Fibroblast of the conjunctiva (primary cell): ENCODE results near the gene CNTRL.
"Not testable (repeated sequence)": the region's sequence is repeated elsewhere in the genome, so short reads cannot be mapped to it uniquely, and the experiment has no call there.

Source experiments
- DNase-seq: peaks from one replicate; pipeline ENCODE4 v3.0.0-alpha.2; 2010; ENCODE audit warnings: low read depth

The CNTRL gene

GRCh38 chr9:121074370-121075250 is at the start of gene CNTRL:
TSS of gene CNTRL (plus strand) at chr9:121074955. CDS start at chr9:121088327, 13,372 bp downstream.
- peak; percentile 81 for DNase-seq

GRCh38 chr9:121026260-121026691 is 48.5 kb upstream of the CNTRL start:
- peak; percentile 4 for DNase-seq

- DNase-seq = no peak
These were observed 48.0 kb upstream of the CNTRL start for GRCh38 chr9:121026768-121027167.

GRCh38 chr9:121028285-121028684 is 46.5 kb upstream of the CNTRL start:
- not testable (repeated sequence) for DNase-seq

- no peak for DNase-seq
These were observed 45.3 kb upstream of the CNTRL start for GRCh38 chr9:121029469-121029868.

GRCh38 chr9:121034529-121034928 is 40.2 kb upstream of the CNTRL start:
- no peak for DNase-seq

GRCh38 chr9:121035717-121036116 is 39.0 kb upstream of the CNTRL start:
- not testable (repeated sequence) for DNase-seq

- no peak for DNase-seq
These were observed 36.4 kb upstream of the CNTRL start for GRCh38 chr9:121038362-121038761.

- no peak for DNase-seq
These were observed 36.0 kb upstream of the CNTRL start for GRCh38 chr9:121038804-121039203.

GRCh38 chr9:121048175-121048574 is 26.6 kb upstream of the CNTRL start:
- no peak for DNase-seq

GRCh38 chr9:121048618-121049017 is 26.1 kb upstream of the CNTRL start:
- DNase-seq = no peak

GRCh38 chr9:121050128-121050988 is 24.4 kb upstream of the CNTRL start, which contains the start of gene C5:
TSS of gene C5 (minus strand) at chr9:121050275. CDS start at chr9:121050246, 29 bp downstream.
- no peak for DNase-seq

- no peak for DNase-seq
These were observed 21.2 kb upstream of the CNTRL start for GRCh38 chr9:121053544-121053943.

- DNase-seq = no peak
These were observed 19.1 kb upstream of the CNTRL start for GRCh38 chr9:121055642-121056143.

GRCh38 chr9:121057821-121058220 is 16.9 kb upstream of the CNTRL start:
- no peak for DNase-seq

GRCh38 chr9:121059513-121059912 is 15.2 kb upstream of the CNTRL start:
- no peak for DNase-seq

- peak; percentile 57 for DNase-seq
These were observed 14.6 kb upstream of the CNTRL start for GRCh38 chr9:121059998-121060636.

- DNase-seq = no peak
These were observed 7.9 kb upstream of the CNTRL start for GRCh38 chr9:121066850-121067249.

- DNase-seq = no peak
These were observed 7.1 kb upstream of the CNTRL start for GRCh38 chr9:121067640-121068039.

- DNase-seq = no peak
These were observed 5.4 kb upstream of the CNTRL start for GRCh38 chr9:121069396-121069795.

- no peak for DNase-seq
These were observed 3.4 kb upstream of the CNTRL start for GRCh38 chr9:121071370-121071755.
